H1 (cell line): ENCODE measurements around the gene DCUN1D3. TPM values are rescaled to one million over a fixed set of nuclear protein-coding genes. Genes with fewer than 3 reads are reported as not detected.

Experiments
- CTCF ChIA-PET: fragments of 300-600 bp; sonication (Branson Sonifier 250); formaldehyde crosslinking; loops from one replicate; lab custom pipeline; 2021; ENCODE audit not compliant: partially characterized antibody; lab: Charles Lee
- POLR2A ChIA-PET: fragments of 300-600 bp; sonication (Branson Sonifier 250); formaldehyde crosslinking; loops from one replicate; lab custom pipeline; 2021; ENCODE audit warnings: inconsistent platforms; ENCODE audit not compliant: partially characterized antibody; lab: Charles Lee
- DNase-seq, 2 experiments: peaks; one replicate each; pipeline versions ENCODE4 v3.0.0 to v3.0.0-alpha.2; 2010 to 2022; ENCODE audit warnings: low spot score in 2 of 2, low read depth in 1 of 2, mixed read lengths in 1 of 2
- FAIRE-seq: peaks from 2 replicates; lab custom pipeline; 2011; peaks lifted over from hg19 to GRCh38; lab: Jason Lieb, UNC
- H2AFZ ChIP-seq: 2 replicates; pipeline ENCODE4 v1.8.1; 2012; ENCODE audit warnings: low read length, inconsistent platforms
- H2AK5ac ChIP-seq: 2 replicates; pipeline ENCODE4 v1.6.1; 2013; ENCODE audit warnings: low read depth, low read length
- H2BK120ac ChIP-seq: replicated peaks from 2 replicates; pipeline ENCODE3; 2013; ENCODE audit warnings: low read depth, low read length, inconsistent platforms
- H2BK12ac ChIP-seq: 2 replicates; pipeline ENCODE4 v1.6.1; 2013; ENCODE audit warnings: low read depth, low read length
- H2BK15ac ChIP-seq: 2 replicates; pipeline ENCODE4 v1.6.1; 2013; ENCODE audit warnings: low read length
- H2BK20ac ChIP-seq: 2 replicates; pipeline ENCODE4 v1.6.1; 2013; ENCODE audit warnings: low read length
- H2BK5ac ChIP-seq: 2 replicates; pipeline ENCODE4 v1.6.1; 2013; ENCODE audit warnings: low read depth, low read length
- H3K14ac ChIP-seq: 2 replicates; pipeline ENCODE4 v1.6.1; 2013; ENCODE audit warnings: inconsistent platforms; ENCODE audit not compliant: insufficient read length
- H3K18ac ChIP-seq: 2 replicates; pipeline ENCODE4 v1.6.1; 2013; ENCODE audit warnings: low read length; ENCODE audit errors: extremely low read depth
- H3K23ac ChIP-seq: 2 replicates; pipeline ENCODE4 v1.6.1; 2013; ENCODE audit warnings: inconsistent platforms; ENCODE audit not compliant: insufficient read length
- H3K23me2 ChIP-seq: 2 replicates; pipeline ENCODE4 v1.6.1; 2013; ENCODE audit warnings: low read depth, low read length
- H3K27ac ChIP-seq: 2 replicates; pipeline ENCODE4 v1.6.1; 2011; ENCODE audit warnings: low read depth, low read length, inconsistent platforms
- H3K27me3 ChIP-seq, 4 experiments: replicated peaks in 1 of 4; 1 replicate in 1 of 4; 2 replicates in 3 of 4; pipeline versions ENCODE4 v1.6.1 to v1.8.1; 2011 to 2013; ENCODE audit warnings: low read length in 3 of 4, mild to moderate bottlenecking in 3 of 4, inconsistent platforms in 2 of 4, mixed read lengths in 2 of 4, moderate library complexity in 1 of 4; ENCODE audit not compliant: control insufficient read depth in 3 of 4, insufficient read depth in 3 of 4; ENCODE audit errors: extremely low read depth in 1 of 4
- H3K36me3 ChIP-seq, 4 experiments: 2 replicates each; pipeline versions ENCODE4 v1.6.1 to v1.8.1; 2011 to 2013; ENCODE audit warnings: mild to moderate bottlenecking in 4 of 4, low read length in 3 of 4, moderate library complexity in 2 of 4, control low read depth in 1 of 4, inconsistent platforms in 1 of 4; ENCODE audit not compliant: insufficient read depth in 4 of 4, control insufficient read depth in 2 of 4
- H3K4ac ChIP-seq: replicated peaks from 2 replicates; pipeline ENCODE3; 2013; ENCODE audit warnings: low read length, low read depth, mixed read lengths, inconsistent platforms; ENCODE audit not compliant: insufficient read length
- H3K4me1 ChIP-seq, 4 experiments: replicated peaks in 1 of 4; 1 replicate in 1 of 4; 2 replicates in 3 of 4; pipeline versions ENCODE4 v1.6.1 to v1.8.1; 2011 to 2013; ENCODE audit warnings: low read length in 3 of 4, inconsistent platforms in 2 of 4, mixed read lengths in 1 of 4; ENCODE audit not compliant: insufficient read depth in 4 of 4, control insufficient read depth in 3 of 4
- H3K4me2 ChIP-seq, 2 experiments: 2 replicates each; pipeline versions ENCODE4 v1.6.1 to v1.8.1; 2011 to 2013; ENCODE audit warnings: low read depth in 2 of 2, low read length in 2 of 2, control low read depth in 1 of 2, inconsistent platforms in 1 of 2, mild to moderate bottlenecking in 1 of 2; ENCODE audit not compliant: insufficient read depth in 1 of 2
- H3K4me3 ChIP-seq, 4 experiments: fragments of 200-600, 300-600 bp in 1 of 4; sonication (generic), shearing (Covaris generic), sonication (Bioruptor Twin) in 1 of 4; 2 replicates each; pipeline versions ENCODE4 v1.5.1 to v1.8.1; 2011 to 2016; ENCODE audit warnings: low read length in 4 of 4, low read depth in 3 of 4, control low read depth in 2 of 4, inconsistent platforms in 2 of 4, mild to moderate bottlenecking in 2 of 4, mixed read lengths in 1 of 4, moderate library complexity in 1 of 4; ENCODE audit not compliant: insufficient read depth in 2 of 4; ENCODE audit errors: extremely low read depth in 1 of 4
- H3K56ac ChIP-seq: replicated peaks from 2 replicates; pipeline ENCODE3; 2013; ENCODE audit warnings: low read depth, mild to moderate bottlenecking, mixed read lengths, low read length, inconsistent platforms; ENCODE audit not compliant: insufficient read length
- H3K79me1 ChIP-seq: 2 replicates; pipeline ENCODE4 v1.6.1; 2013; ENCODE audit warnings: low read depth, low read length, control low read depth
- H3K79me2 ChIP-seq, 2 experiments: 2 replicates each; pipeline versions ENCODE4 v1.6.1 to v1.8.1; 2012 to 2013; ENCODE audit warnings: low read length in 2 of 2, mild to moderate bottlenecking in 2 of 2, inconsistent platforms in 1 of 2; ENCODE audit not compliant: insufficient read depth in 2 of 2, control insufficient read depth in 1 of 2
- H3K9ac ChIP-seq, 4 experiments: replicated peaks in 1 of 4; 1 replicate in 1 of 4; 2 replicates in 3 of 4; pipeline versions ENCODE4 v1.6.1 to v1.8.1; 2011 to 2013; ENCODE audit warnings: low read depth in 3 of 4, low read length in 3 of 4, control low read depth in 2 of 4, mild to moderate bottlenecking in 2 of 4, moderate library complexity in 2 of 4, inconsistent platforms in 1 of 4; ENCODE audit errors: extremely low read depth in 1 of 4
- H3K9me3 ChIP-seq, 2 experiments: 2 replicates each; pipeline versions ENCODE4 v1.6.1 to v1.8.1; 2012 to 2013; ENCODE audit warnings: mild to moderate bottlenecking in 2 of 2, moderate library complexity in 2 of 2, control low read depth in 1 of 2, inconsistent platforms in 1 of 2, low read depth in 1 of 2, low read length in 1 of 2, mixed read lengths in 1 of 2; ENCODE audit not compliant: insufficient read depth in 2 of 2
- H4K20me1 ChIP-seq, 2 experiments: replicated peaks in 1 of 2; 2 replicates each; pipeline versions ENCODE3 to v1.8.1; 2011 to 2013; ENCODE audit warnings: inconsistent platforms in 2 of 2, low read length in 2 of 2, mild to moderate bottlenecking in 1 of 2; ENCODE audit not compliant: insufficient read depth in 2 of 2, control insufficient read depth in 1 of 2
- H4K5ac ChIP-seq: 2 replicates; pipeline ENCODE4 v1.6.1; 2013; ENCODE audit warnings: low read length, low read depth, mixed read lengths, inconsistent platforms; ENCODE audit not compliant: insufficient read length
- H4K8ac ChIP-seq: 2 replicates; pipeline ENCODE4 v1.8.0; 2013; ENCODE audit warnings: mild to moderate bottlenecking, moderate library complexity, low read length, inconsistent platforms; ENCODE audit not compliant: insufficient read depth; ENCODE audit errors: extremely low read depth
- H4K91ac ChIP-seq: replicated peaks from 2 replicates; pipeline ENCODE3; 2013; ENCODE audit warnings: low read length, mixed read lengths, inconsistent platforms; ENCODE audit not compliant: insufficient read length
- CBX8 ChIP-seq: fragments of 300-800, 300-1000 bp; sonication (generic); IDR thresholded peaks from 2 replicates; pipeline ENCODE4 v1.7.1; 2016; ENCODE audit warnings: low read depth, low read length, borderline replicate concordance
- GTF2F1 ChIP-seq: IDR thresholded peaks from 2 replicates; pipeline ENCODE4 v1.6.1; 2012; ENCODE audit warnings: low read depth, low read length, improper control_type of control experiment, borderline replicate concordance
- KDM5A ChIP-seq: fragments of 200-600 bp; IDR thresholded peaks from 2 replicates; pipeline ENCODE4 v1.7.1; 2012; ENCODE audit warnings: mild to moderate bottlenecking, low read length, inconsistent platforms, mixed read lengths
- MAX ChIP-seq: IDR thresholded peaks from 2 replicates; pipeline ENCODE4 v1.6.1; 2012; ENCODE audit warnings: inconsistent platforms
- RAD21 ChIP-seq, 2 experiments: IDR thresholded peaks in 1 of 2; conservative IDR thresholded peaks in 1 of 2; 2 replicates each; pipeline ENCODE4 v1.6.1; 2011; ENCODE audit warnings: low read depth in 2 of 2, low read length in 2 of 2, improper control_type of control experiment in 1 of 2, inconsistent platforms in 1 of 2, mild to moderate bottlenecking in 1 of 2, moderate library complexity in 1 of 2
- SUZ12 ChIP-seq: fragments of 200-600 bp; sonication (generic); IDR thresholded peaks from 2 replicates; pipeline ENCODE4 v1.6.1; 2012; ENCODE audit warnings: mild to moderate bottlenecking, inconsistent platforms, low read length, moderate library complexity, mixed read lengths
- YY1 ChIP-seq: IDR thresholded peaks from 2 replicates; pipeline ENCODE4 v1.6.1; 2011; ENCODE audit warnings: low read depth, mild to moderate bottlenecking, low read length
- WGBS, 2 experiments: shearing (Covaris generic) in 1 of 2; methylation state at CpG; one replicate each; pipeline versions ENCODE4 v1.1.6 to v1.1.7; 2013 to 2015; ENCODE audit warnings: low lambda C conversion rate in 2 of 2, mixed read lengths in 2 of 2, inconsistent platforms in 1 of 2, low coverage in 1 of 2, missing lambda C conversion rate in 1 of 2; ENCODE audit not compliant: insufficient replicate concordance in 2 of 2, insufficient coverage in 1 of 2, insufficient read length in 1 of 2; ENCODE audit errors: extremely low coverage in 1 of 2, missing lambda C conversion rate in 1 of 2; 5-methylcytosine and 5-hydroxymethylcytosine counted together
- polyA plus RNA-seq, 7 experiments: library from polyadenylated mRNA; depleted of rRNA in 3 of 7; stranded (reverse) in 5 of 7; unstranded in 2 of 7; fragments of >200 nt in 5 of 7; fragments of 200-250 nt in 2 of 7; gene quantifications; 1 replicate in 5 of 7; 2 replicates in 1 of 7; 4 replicates in 1 of 7; pipeline versions ENCODE4 v1.2.1 to v1.2.3, GENCODE V29; 2011 to 2013; ENCODE audit warnings: missing spikeins in 2 of 7, mixed read lengths in 2 of 7
- total RNA-seq: library from RNA; stranded (reverse); fragmentation: NEBNext Ultra II Directional; extraction: Animal tissue kit (Norgen Biotek cat#: 25700); gene quantifications from 2 replicates; pipeline ENCODE4 v1.2.1, GENCODE V29; 2021

DCUN1D3 gene
- total and polyA plus RNA-seq, 2 of the 8 experiments (the other 6 are each of a cell fraction or from before 2014, with no cell fraction given), result 3.5 to 18.2 TPM

GRCh38 chr16:20814784-20815183 lies 85.4 kb downstream of the DCUN1D3 start:
- no peak overlapping the region for H3K18ac ChIP-seq
- CTCF ChIA-PET, result interaction anchor here (1.5 kb wide), 2 partner anchors 18 to 36 kb away, joined by 4 to 5 read pairs; no protein-coding TSS in a partner anchor
- no peaks in the 10 kb centered on the region for H3K79me2 ChIP-seq
- H2BK12ac ChIP-seq, result no peak overlapping the region
- no peak overlapping the region for H3K4ac ChIP-seq
- H4K5ac ChIP-seq, result no peak overlapping the region
- no peak overlapping the region for H2AFZ ChIP-seq
- H2BK15ac ChIP-seq, result no peak overlapping the region
- no peak overlapping the region for H2AK5ac ChIP-seq
- H4K91ac ChIP-seq, result no peak overlapping the region
- H3K9me3 ChIP-seq, result no peaks in the 10 kb centered on the region
- no peak overlapping the region for H3K4me2 ChIP-seq
- no peak for FAIRE-seq
- POLR2A ChIA-PET, result interaction anchor here (1.5 kb wide), 1 partner anchor 8 kb away, joined by 6 read pairs; the partner anchor contains the start of genes ERI2 and REXO5
- H3K9ac ChIP-seq, result no peak overlapping the region
- H3K23me2 ChIP-seq, result no peaks in the 10 kb centered on the region
- H3K27me3 ChIP-seq, result no peaks in the 10 kb centered on the region
- no peak overlapping the region for H3K56ac ChIP-seq
- 84% methylated on average over 4 of the region's 4 CpGs; no CpG with 5 or more reads in 1 of the 2 experiments for WGBS, 2 experiments
- no peak overlapping the region for H3K4me3 ChIP-seq
- H2BK5ac ChIP-seq, result no peak overlapping the region
- H4K20me1 ChIP-seq, result no peaks in the 10 kb centered on the region
- no peak overlapping the region for H3K27ac ChIP-seq
- no peaks in the 10 kb centered on the region for H3K4me1 ChIP-seq
- no peak overlapping the region for H4K8ac ChIP-seq
- no peak for TF ChIP-seq YY1
- no peak for TF ChIP-seq GTF2F1
- TF ChIP-seq KDM5A, result no peak
- no peak for TF ChIP-seq RAD21 (IDR thresholded peaks at IDR 0.05 in 1 of 2, conservative IDR thresholded peaks at IDR 0.05 in 1 of 2; ENCODE audit: low read depth in 2 of 2, low read length in 2 of 2)
- no peak for TF ChIP-seq SUZ12
- TF ChIP-seq MAX, result no peak
- TF ChIP-seq CBX8, result no peak
- no peak overlapping the region for H2BK20ac ChIP-seq
- no peak overlapping the region for H2BK120ac ChIP-seq
- no peak overlapping the region for H3K14ac ChIP-seq
- H3K79me1 ChIP-seq, result no peaks in the 10 kb centered on the region; the same call in 1 of the 2 replicates
- peaks cover 0 to 5% (median 3%) of the 10 kb centered on the region in 4 experiments; a peak in 5 of 8 replicates for H3K36me3 ChIP-seq
- DNase-seq, result no peak
- no peak overlapping the region for H3K23ac ChIP-seq
